IPS DF 6.9 (cell line): ENCODE measurements around the gene GRAP2.

Source experiments
- DNase-seq: peaks from one replicate; pipeline ENCODE4 v3.0.0-alpha.2; 2013; ENCODE audit warnings: low read depth, low spot score
- H3K27ac ChIP-seq: one replicate; pipeline ENCODE4 v1.5.1; 2013; ENCODE audit warnings: low read length, control low read depth
- H3K27me3 ChIP-seq: 2 replicates; pipeline ENCODE4 v1.6.1; 2013; ENCODE audit warnings: mild to moderate bottlenecking, low read length; ENCODE audit not compliant: control insufficient read depth, insufficient read depth
- H3K36me3 ChIP-seq: 2 replicates; pipeline ENCODE4 v1.6.1; 2013; ENCODE audit warnings: low read length; ENCODE audit not compliant: control insufficient read depth, insufficient read depth
- H3K4me1 ChIP-seq: 2 replicates; pipeline ENCODE4 v1.6.1; 2013; ENCODE audit warnings: low read length; ENCODE audit not compliant: control insufficient read depth, insufficient read depth
- H3K4me3 ChIP-seq: 2 replicates; pipeline ENCODE4 v1.5.1; 2013; ENCODE audit warnings: mild to moderate bottlenecking, low read length
- H3K9me3 ChIP-seq: 2 replicates; pipeline ENCODE4 v1.6.1; 2013; ENCODE audit warnings: low read length, inconsistent platforms; ENCODE audit not compliant: control insufficient read depth, insufficient read depth
- WGBS: extraction: QIAGEN DNeasy Blood & Tissue Kit; methylation state at CpG from one replicate; pipeline ENCODE4 v1.1.7; 2013; ENCODE audit warnings: mixed read lengths, missing lambda C conversion rate; ENCODE audit not compliant: insufficient read length, insufficient coverage; 5-methylcytosine and 5-hydroxymethylcytosine counted together

The GRAP2 gene

GRCh38 chr22:39935612-39936011 is 34.7 kb downstream of the GRAP2 start:
- Histone ChIP-seq H3K27ac (no peak overlapping the region), H3K27me3 (no peaks in the 10 kb centered on the region), H3K4me3 (no peak overlapping the region), H3K36me3 (no peaks in the 10 kb centered on the region), H3K9me3 (no peaks in the 10 kb centered on the region), H3K4me1 (no peaks in the 10 kb centered on the region; the same call in 1 of the 2 replicates)
- no peak for DNase-seq
- no CpG with 5 or more reads among the region's 6 CpGs for WGBS

DNA sequence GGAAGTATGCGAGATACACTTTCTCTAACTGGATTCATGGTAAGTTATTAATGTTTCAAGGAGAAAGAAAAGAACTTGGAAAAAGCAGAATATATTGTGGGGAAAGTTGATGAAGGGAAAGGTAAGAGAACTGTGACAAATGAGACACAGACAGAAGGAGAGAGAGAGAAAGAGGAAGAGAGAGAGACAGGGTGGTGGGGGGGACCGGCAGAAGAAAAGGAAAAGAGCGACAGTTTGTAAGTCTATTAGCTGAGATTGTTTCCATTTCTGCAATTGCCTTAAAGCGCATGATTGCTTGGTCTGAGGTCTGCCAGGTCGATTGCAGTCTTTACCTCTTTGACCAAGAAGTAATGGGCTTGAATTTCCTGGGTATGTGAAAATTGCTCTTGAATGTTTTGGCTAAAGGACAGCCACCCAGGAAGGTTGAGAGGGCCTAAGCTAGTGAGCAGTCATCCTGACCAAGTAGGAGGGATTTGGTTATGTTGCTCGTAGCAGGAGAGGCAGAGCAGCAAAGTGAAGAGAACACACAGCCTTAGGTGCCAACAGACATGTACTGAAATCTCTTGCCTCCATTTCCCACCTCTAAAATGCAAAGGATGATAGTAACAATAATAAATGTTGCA is 35.8 kb downstream of the GRAP2 start:
- Histone ChIP-seq H3K4me1 (no peaks in the 10 kb centered on the region; the same call in 1 of the 2 replicates), H3K4me3 (no peak overlapping the region), H3K27me3 (no peaks in the 10 kb centered on the region), H3K27ac (no peak overlapping the region), H3K9me3 (no peaks in the 10 kb centered on the region), H3K36me3 (no peaks in the 10 kb centered on the region)
- WGBS: no CpG with 5 or more reads among the region's 6 CpGs
- DNase-seq: no peak

DNA sequence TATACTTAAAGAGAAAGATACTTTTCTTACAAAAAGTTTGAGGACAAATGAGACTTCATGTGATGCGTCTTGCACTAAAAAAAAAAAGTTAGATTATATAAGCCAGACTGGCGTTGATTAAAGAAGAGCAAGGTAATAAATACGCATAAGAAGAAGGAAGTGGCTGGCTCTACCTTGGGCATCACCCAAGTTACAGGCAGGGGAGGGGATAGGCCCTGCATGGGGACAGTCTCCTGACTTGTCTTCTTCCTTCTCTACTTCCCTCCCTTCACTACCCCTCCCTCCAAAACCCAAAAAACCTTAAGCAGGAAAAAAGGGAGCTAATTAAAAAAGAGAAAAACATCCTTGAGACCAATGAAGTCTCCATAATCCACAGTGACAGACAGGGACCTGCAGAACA is 37.0 kb downstream of the GRAP2 start:
- no peak for DNase-seq
- Histone ChIP-seq H3K36me3 (no peaks in the 10 kb centered on the region), H3K4me3 (no peak overlapping the region), H3K27ac (no peak overlapping the region), H3K4me1 (peaks cover 1% of the 10 kb centered on the region; the same call in 1 of the 2 replicates), H3K27me3 (no peaks in the 10 kb centered on the region), H3K9me3 (no peaks in the 10 kb centered on the region)
- WGBS: no CpG with 5 or more reads among the region's 3 CpGs

DNA sequence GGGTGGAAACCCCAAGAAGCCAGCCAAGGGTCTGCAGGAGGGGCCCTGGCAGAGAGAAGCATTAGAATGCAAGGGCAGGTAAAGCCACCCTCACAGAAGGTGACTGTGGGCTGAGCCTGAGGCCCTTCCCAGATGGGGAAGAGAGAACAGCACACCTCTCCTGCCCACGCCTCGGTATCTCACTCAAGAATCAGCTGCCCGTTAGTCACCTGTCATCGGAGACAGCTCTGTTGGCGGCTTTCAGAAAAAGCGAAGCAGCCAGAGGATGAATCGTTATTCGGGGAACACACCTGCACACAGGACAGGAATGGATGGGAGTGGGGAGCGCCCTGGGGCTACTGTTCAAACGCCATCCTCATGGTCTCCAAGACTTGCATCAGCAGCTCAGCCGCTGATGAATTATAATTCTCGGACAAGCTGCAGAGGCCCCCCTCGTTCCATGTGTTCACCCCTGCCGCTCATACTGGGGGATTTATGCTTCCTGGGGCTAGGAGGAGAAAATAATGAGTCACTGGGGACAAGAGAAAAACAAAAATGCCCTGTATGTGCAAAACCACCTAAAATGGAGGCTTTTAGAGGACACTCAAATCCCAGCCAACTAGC is 37.7 kb downstream of the GRAP2 start:
- H3K9me3 ChIP-seq: no peaks in the 10 kb centered on the region
- H3K4me1 ChIP-seq: peaks cover 3% of the 10 kb centered on the region; the same call in 1 of the 2 replicates
- no peaks in the 10 kb centered on the region for H3K27me3 ChIP-seq
- WGBS: no CpG with 5 or more reads among the region's 14 CpGs
- DNase-seq: no peak
- no peaks in the 10 kb centered on the region for H3K36me3 ChIP-seq
- H3K4me3 ChIP-seq: no peak overlapping the region
- H3K27ac ChIP-seq: no peak overlapping the region

- H3K36me3 ChIP-seq: no peaks in the 10 kb centered on the region
- no peak overlapping the region for H3K4me3 ChIP-seq
- no CpG with 5 or more reads among the region's 3 CpGs for WGBS
- H3K9me3 ChIP-seq: no peaks in the 10 kb centered on the region
- H3K4me1 ChIP-seq: peaks cover 6% of the 10 kb centered on the region
- no peak for DNase-seq
- H3K27me3 ChIP-seq: no peaks in the 10 kb centered on the region
- no peak overlapping the region for H3K27ac ChIP-seq
Observed at GRCh38 chr22:39939830-39940229, 38.9 kb downstream of the GRAP2 start.

GRCh38 chr22:39940757-39941305 is 39.9 kb downstream of the GRAP2 start:
- Histone ChIP-seq H3K4me1 (peaks cover 7% of the 10 kb centered on the region), H3K4me3 (no peak overlapping the region), H3K36me3 (no peaks in the 10 kb centered on the region), H3K27ac (no peak overlapping the region), H3K27me3 (no peaks in the 10 kb centered on the region), H3K9me3 (no peaks in the 10 kb centered on the region)
- no peak for DNase-seq
- no CpG with 5 or more reads among the region's 9 CpGs for WGBS

DNA sequence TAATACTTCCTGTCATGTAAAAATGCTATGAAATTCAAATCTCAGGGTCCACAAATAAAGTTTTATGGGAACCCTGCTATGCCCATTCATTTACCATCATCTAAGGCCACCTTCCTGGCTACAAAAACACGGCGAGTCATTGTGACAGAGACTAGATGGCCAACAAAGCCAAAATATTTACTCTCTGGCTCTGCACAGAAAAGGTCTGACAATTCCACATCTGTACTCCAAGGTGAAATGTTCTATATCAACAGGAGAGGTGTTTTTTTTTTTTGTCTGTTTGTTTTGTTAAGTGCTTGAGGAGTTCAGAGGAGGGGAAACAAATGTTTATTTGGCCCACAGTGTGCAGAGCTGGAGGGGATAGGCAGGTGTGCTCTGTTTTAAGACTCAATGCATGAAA is 40.7 kb downstream of the GRAP2 start:
- Histone ChIP-seq H3K36me3 (no peaks in the 10 kb centered on the region), H3K9me3 (no peaks in the 10 kb centered on the region), H3K4me1 (peaks cover 7% of the 10 kb centered on the region), H3K27ac (no peak overlapping the region), H3K4me3 (no peak overlapping the region), H3K27me3 (no peaks in the 10 kb centered on the region)
- DNase-seq: no peak
- WGBS: no CpG with 5 or more reads among the region's 2 CpGs

DNA sequence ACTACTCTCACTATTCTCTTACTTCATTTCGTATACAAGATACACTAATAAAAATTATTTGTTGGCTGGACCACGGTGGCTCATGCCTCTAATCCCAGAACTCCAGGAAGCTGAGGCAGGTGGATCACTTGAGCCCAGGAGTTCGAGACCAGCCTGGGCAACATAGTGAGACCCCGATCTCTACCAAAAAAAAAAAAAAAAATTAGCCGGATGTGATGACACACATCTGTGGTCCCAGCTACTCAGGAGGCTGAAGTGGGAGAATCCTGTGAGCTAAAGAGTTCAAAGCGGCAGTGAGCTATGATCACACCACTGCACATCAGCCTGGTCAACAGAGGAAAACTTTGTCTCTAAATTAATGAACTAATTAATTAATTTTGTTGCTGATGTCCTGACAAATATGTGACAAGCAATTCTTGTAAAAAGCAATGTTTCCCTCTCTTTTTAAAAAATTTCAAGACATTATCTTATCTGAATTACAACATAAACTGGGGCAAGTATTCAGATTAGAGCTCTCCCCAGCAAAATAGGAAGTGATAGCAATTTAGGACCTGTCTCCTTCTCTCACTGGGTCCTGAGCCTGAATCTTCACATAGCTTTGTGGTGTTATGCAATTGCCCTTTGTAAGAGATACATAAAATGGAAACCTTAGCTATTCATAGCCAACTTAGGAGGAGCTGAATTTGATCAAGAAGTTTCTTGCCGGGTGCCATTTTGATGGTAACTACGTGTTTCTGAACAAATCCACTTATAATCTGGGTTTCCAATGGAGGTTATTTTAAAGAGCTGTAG is 41.8 kb downstream of the GRAP2 start:
- Histone ChIP-seq H3K27me3 (no peaks in the 10 kb centered on the region), H3K4me3 (no peak overlapping the region), H3K36me3 (no peaks in the 10 kb centered on the region), H3K27ac (no peak overlapping the region), H3K4me1 (peaks cover 7% of the 10 kb centered on the region), H3K9me3 (no peaks in the 10 kb centered on the region)
- WGBS: no CpG with 5 or more reads among the region's 8 CpGs
- DNase-seq: no peak

DNA sequence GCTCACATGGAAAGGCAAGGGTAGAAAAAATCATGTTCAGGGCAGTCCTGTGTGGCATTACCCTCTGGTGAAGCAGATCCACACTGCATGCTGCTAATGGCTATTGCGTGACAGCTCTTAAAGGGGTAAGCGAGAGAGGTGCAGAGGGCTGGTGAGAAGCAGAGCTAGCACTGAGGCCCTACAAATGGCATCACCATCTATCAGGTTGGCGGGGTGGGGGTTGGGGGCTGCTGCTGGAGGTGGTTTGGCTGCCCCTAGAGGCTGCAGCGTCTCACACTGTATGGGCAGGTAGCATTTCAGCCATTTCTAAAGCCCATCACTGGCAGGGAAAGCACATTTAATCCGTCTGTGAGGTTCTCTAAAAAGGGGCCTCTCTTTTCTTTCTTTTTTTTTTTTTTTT is 42.5 kb downstream of the GRAP2 start:
- no peaks in the 10 kb centered on the region for H3K36me3 ChIP-seq
- no peak overlapping the region for H3K4me3 ChIP-seq
- no peak overlapping the region for H3K27ac ChIP-seq
- H3K27me3 ChIP-seq: no peaks in the 10 kb centered on the region
- DNase-seq: no peak
- peaks cover 7% of the 10 kb centered on the region for H3K4me1 ChIP-seq
- no CpG with 5 or more reads among the region's 5 CpGs for WGBS
- H3K9me3 ChIP-seq: no peaks in the 10 kb centered on the region

- no peaks in the 10 kb centered on the region for H3K36me3 ChIP-seq
- no peak overlapping the region for H3K27ac ChIP-seq
- H3K4me3 ChIP-seq: no peak overlapping the region
- no peaks in the 10 kb centered on the region for H3K9me3 ChIP-seq
- no peak for DNase-seq
- WGBS: no CpG with 5 or more reads among the region's 11 CpGs
- H3K27me3 ChIP-seq: no peaks in the 10 kb centered on the region
- H3K4me1 ChIP-seq: peaks cover 7% of the 10 kb centered on the region
Observed at GRCh38 chr22:39943953-39944872, 43.3 kb downstream of the GRAP2 start.
